ENCODE data around the gene LRMDA.
A peak's percentile ranks its signal among the peaks of the same experiment; 100 is the strongest.

The LRMDA gene

GRCh38 chr10:76202777-76203176 is 771.4 kb downstream of the LRMDA start:
- peak; percentile 26 for DNase-seq

GRCh38 chr10:76205361-76205760 is 773.9 kb downstream of the LRMDA start:
- peak; percentile 28 for DNase-seq

GRCh38 chr10:76206797-76207352 is 775.5 kb downstream of the LRMDA start:
- no peak for DNase-seq

- DNase-seq, result peak; percentile 22
Measured at GRCh38 chr10:76209135-76209534, 777.7 kb downstream of the LRMDA start.

GRCh38 chr10:76210211-76210610 is 778.8 kb downstream of the LRMDA start:
- DNase-seq, result no peak

GRCh38 chr10:76211691-76212090 is 780.3 kb downstream of the LRMDA start:
- no peak for DNase-seq

- DNase-seq, result no peak
Measured at GRCh38 chr10:76213876-76214275, 782.5 kb downstream of the LRMDA start.

GRCh38 chr10:76218035-76218434 is 786.6 kb downstream of the LRMDA start:
- DNase-seq, result no peak

GRCh38 chr10:76229341-76229740 is 797.9 kb downstream of the LRMDA start:
- no peak for DNase-seq

GRCh38 chr10:76230921-76231285 is 799.5 kb downstream of the LRMDA start:
- no peak for DNase-seq

GRCh38 chr10:76231286-76231934 is 800.0 kb downstream of the LRMDA start:
- no peak for DNase-seq

GRCh38 chr10:76234499-76235226 is 803.2 kb downstream of the LRMDA start:
- DNase-seq, result no peak

- DNase-seq, result no peak
Measured at GRCh38 chr10:76236356-76236755, 804.9 kb downstream of the LRMDA start.

- DNase-seq, result no peak
Measured at GRCh38 chr10:76242956-76243355, 811.5 kb downstream of the LRMDA start.

- DNase-seq, result no peak
Measured at GRCh38 chr10:76244061-76244686, 812.8 kb downstream of the LRMDA start.

GRCh38 chr10:76245951-76246495 is 814.6 kb downstream of the LRMDA start:
- no peak for DNase-seq

- DNase-seq, result no peak
Measured at GRCh38 chr10:76248649-76249200, 817.3 kb downstream of the LRMDA start.

GRCh38 chr10:76251841-76252671 is 820.6 kb downstream of the LRMDA start:
- peak; percentile 68 for DNase-seq

- peak; percentile 4 for DNase-seq
Measured at GRCh38 chr10:76252733-76253132, 821.3 kb downstream of the LRMDA start.

- DNase-seq, result no peak
Measured at GRCh38 chr10:76255241-76255640, 823.8 kb downstream of the LRMDA start.

GRCh38 chr10:76257816-76258215 is 826.4 kb downstream of the LRMDA start:
- no peak for DNase-seq

GRCh38 chr10:76265441-76266113 is 834.2 kb downstream of the LRMDA start:
- no peak for DNase-seq
